Measurements from ENCODE around the gene NDUFV1. TPM values are rescaled to one million over a fixed set of nuclear protein-coding genes. Genes with fewer than 3 reads are reported as not detected.

Gene NDUFV1
- total RNA-seq, 1 donor from 2014 or later: 191 TPM

GRCh38 chr11:67576735-67577475, 29.8 kb upstream of the NDUFV1 start:
- H3K9me3 Mint-ChIP-seq: no peaks in the 10 kb centered on the region
- peaks cover 14% of the 10 kb centered on the region for H3K4me1 Mint-ChIP-seq
- no peak for TF ChIP-seq CTCF (conservative IDR thresholded peaks at IDR 0.05)
- H3K27me3 Mint-ChIP-seq (ENCODE audit: low read depth): peaks cover 67% of the 10 kb centered on the region
- no peak overlapping the region for H3K27ac Mint-ChIP-seq (ENCODE audit: unreplicated experiment)
- H3K4me3 Mint-ChIP-seq: no peak overlapping the region
- H3K36me3 Mint-ChIP-seq (ENCODE audit: low read depth): no peaks in the 10 kb centered on the region
- DNase-seq (ENCODE audit: low read depth, low spot score): no peak

GRCh38 chr11:67577951-67578350, 28.8 kb upstream of the NDUFV1 start:
- H3K4me1 Mint-ChIP-seq: peaks cover 22% of the 10 kb centered on the region
- H3K27ac Mint-ChIP-seq (ENCODE audit: unreplicated experiment): no peak overlapping the region
- H3K27me3 Mint-ChIP-seq (ENCODE audit: low read depth): peaks cover 72% of the 10 kb centered on the region
- DNase-seq (ENCODE audit: low read depth, low spot score): no peak
- no peak overlapping the region for H3K4me3 Mint-ChIP-seq
- no peaks in the 10 kb centered on the region for H3K9me3 Mint-ChIP-seq
- TF ChIP-seq CTCF (conservative IDR thresholded peaks at IDR 0.05): no peak
- no peaks in the 10 kb centered on the region for H3K36me3 Mint-ChIP-seq (ENCODE audit: low read depth)

GRCh38 chr11:67581469-67581868, 25.3 kb upstream of the NDUFV1 start:
- Mint-ChIP-seq H3K36me3 (ENCODE audit: low read depth) (no peaks in the 10 kb centered on the region), H3K27me3 (ENCODE audit: low read depth) (peaks cover 54% of the 10 kb centered on the region), H3K9me3 (no peaks in the 10 kb centered on the region), H3K27ac (ENCODE audit: unreplicated experiment) (no peak overlapping the region), H3K4me3 (peak overlapping the region; percentile 58), H3K4me1 (peaks cover 43% of the 10 kb centered on the region)
- no peak for TF ChIP-seq CTCF (conservative IDR thresholded peaks at IDR 0.05)
- DNase-seq (ENCODE audit: low read depth, low spot score): no peak

GRCh38 chr11:67582011-67582410, 24.7 kb upstream of the NDUFV1 start:
- H3K27ac Mint-ChIP-seq (ENCODE audit: unreplicated experiment): no peak overlapping the region
- H3K4me3 Mint-ChIP-seq: peak overlapping the region; percentile 80
- H3K4me1 Mint-ChIP-seq: peaks cover 47% of the 10 kb centered on the region
- DNase-seq (ENCODE audit: low read depth, low spot score): no peak
- H3K36me3 Mint-ChIP-seq (ENCODE audit: low read depth): no peaks in the 10 kb centered on the region
- no peaks in the 10 kb centered on the region for H3K9me3 Mint-ChIP-seq
- no peak for TF ChIP-seq CTCF (conservative IDR thresholded peaks at IDR 0.05)
- peaks cover 50% of the 10 kb centered on the region for H3K27me3 Mint-ChIP-seq (ENCODE audit: low read depth)

- no peaks in the 10 kb centered on the region for H3K9me3 Mint-ChIP-seq
- peaks cover 6% of the 10 kb centered on the region for H3K36me3 Mint-ChIP-seq (ENCODE audit: low read depth)
- H3K4me3 Mint-ChIP-seq: peak within 1 kb of the TSS; percentile 89
- peak; percentile 81 for TF ChIP-seq CTCF (conservative IDR thresholded peaks at IDR 0.05)
- peaks cover 47% of the 10 kb centered on the region for H3K4me1 Mint-ChIP-seq
- peaks cover 41% of the 10 kb centered on the region for H3K27me3 Mint-ChIP-seq (ENCODE audit: low read depth)
- peak within 1 kb of the TSS; percentile 99 for H3K27ac Mint-ChIP-seq (ENCODE audit: unreplicated experiment)
- peak; percentile 92 for DNase-seq (ENCODE audit: low read depth, low spot score)
Measured at GRCh38 chr11:67583247-67584204, 23.2 kb upstream of the NDUFV1 start, which contains the start of gene GSTP1. TSS of gene GSTP1 (plus strand) at chr11:67583812. CDS start at chr11:67583844, 32 bp downstream.

All from neural crest cell (in vitro differentiated cells).